Anterior cingulate cortex (tissue), 58 donors: ENCODE measurements around the gene DNAH17.

Source experiments
- DNase-seq, 58 donors: peaks; one replicate each; lab custom pipeline; 2025; lab: John Stamatoyannopoulos, UW

Gene DNAH17

GRCh38 chr17:78575899-78576298 lies 1.3 kb downstream of the DNAH17 start:
- DNase-seq: no peak

GRCh38 chr17:78575340-78575739 lies 1.9 kb downstream of the DNAH17 start:
- no peak for DNase-seq

- no peak for DNase-seq
Observed at GRCh38 chr17:78573955-78574354, 3.2 kb downstream of the DNAH17 start.

- no peak for DNase-seq
Observed at GRCh38 chr17:78572239-78573205, 4.7 kb downstream of the DNAH17 start.

- DNase-seq: no peak
Observed at GRCh38 chr17:78571329-78571728, 5.9 kb downstream of the DNAH17 start.

- DNase-seq: no peak
Observed at GRCh38 chr17:78568494-78569115, 8.6 kb downstream of the DNAH17 start.

GRCh38 chr17:78567991-78568390 lies 9.2 kb downstream of the DNAH17 start:
- DNase-seq: no peak

GRCh38 chr17:78566947-78567346 lies 10.2 kb downstream of the DNAH17 start:
- no peak for DNase-seq

- DNase-seq: no peak
Observed at GRCh38 chr17:78563189-78564145, 13.7 kb downstream of the DNAH17 start.

GRCh38 chr17:78562734-78563133 lies 14.5 kb downstream of the DNAH17 start:
- DNase-seq: no peak

GRCh38 chr17:78561166-78561565 lies 16.0 kb downstream of the DNAH17 start:
- DNase-seq: no peak

GRCh38 chr17:78560731-78561130 lies 16.5 kb downstream of the DNAH17 start:
- no peak for DNase-seq

GRCh38 chr17:78559749-78560368 lies 17.3 kb downstream of the DNAH17 start:
- DNase-seq: no peak

- no peak for DNase-seq
Observed at GRCh38 chr17:78558989-78559388, 18.2 kb downstream of the DNAH17 start.

- peak in 1 of 58 donors; percentile 12 for DNase-seq
Observed at GRCh38 chr17:78558181-78558850, 18.9 kb downstream of the DNAH17 start.

GRCh38 chr17:78557598-78558039 lies 19.6 kb downstream of the DNAH17 start:
- no peak for DNase-seq

- DNase-seq: no peak
Observed at GRCh38 chr17:78556812-78557211, 20.4 kb downstream of the DNAH17 start.

- no peak for DNase-seq
Observed at GRCh38 chr17:78555746-78556401, 21.3 kb downstream of the DNAH17 start.

- DNase-seq: no peak
Observed at GRCh38 chr17:78550464-78550863, 26.7 kb downstream of the DNAH17 start.
